HCT116 (cell line): Measurements from ENCODE around the gene SHROOM3.

ENCODE experiments used
- CBX3 ChIP-seq: IDR thresholded peaks from 2 replicates; pipeline ENCODE4 v1.6.1; 2012; ENCODE audit warnings: low read depth
- CTCF ChIP-seq, 3 experiments: fragments of 200-600 bp in 1 of 3; sonication (generic) in 1 of 3; IDR thresholded peaks in 2 of 3; conservative IDR thresholded peaks in 1 of 3; 2 replicates each; pipeline ENCODE4 v1.5.1; 2012 to 2017; ENCODE audit warnings: low read depth in 2 of 3, low read length in 2 of 3, antibody characterized with exemption in 1 of 3, borderline replicate concordance in 1 of 3, control low read depth in 1 of 3, mild to moderate bottlenecking in 1 of 3, mixed read lengths in 1 of 3, mixed run types in 1 of 3, moderate library complexity in 1 of 3; ENCODE audit not compliant: insufficient read depth in 1 of 3
- EGR1 ChIP-seq: IDR thresholded peaks from 2 replicates; pipeline ENCODE4 v1.6.1; 2012; ENCODE audit warnings: low read depth
- POLR2AphosphoS5 ChIP-seq: IDR thresholded peaks from 2 replicates; pipeline ENCODE4 v1.6.1; 2011; ENCODE audit warnings: mild to moderate bottlenecking, low read depth, low read length, moderate library complexity
- RAD21 ChIP-seq: IDR thresholded peaks from 2 replicates; pipeline ENCODE4 v1.6.1; 2012; ENCODE audit warnings: low read depth, mild to moderate bottlenecking
- REST ChIP-seq: IDR thresholded peaks from 2 replicates; pipeline ENCODE4 v1.6.1; 2012; ENCODE audit warnings: low read depth

DNA sequence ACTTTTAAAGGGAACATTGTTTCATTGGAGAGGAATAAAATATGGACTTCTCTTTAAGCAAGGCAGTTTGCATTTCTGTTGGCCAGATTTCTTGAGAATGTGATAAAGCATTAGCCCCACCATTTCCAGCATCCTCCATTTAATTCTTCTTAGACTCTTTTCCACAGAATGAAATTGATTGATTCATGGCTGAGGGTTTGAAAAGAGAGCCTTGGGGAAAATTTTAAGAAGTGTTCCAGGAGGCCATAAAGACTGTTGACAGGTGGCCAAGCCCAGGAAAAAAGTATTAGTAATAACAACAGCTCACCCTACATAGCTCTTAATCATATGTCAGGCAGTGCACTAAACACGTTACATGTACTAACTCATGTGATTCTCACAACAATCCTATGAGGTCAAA is 53.4 kb downstream of the SHROOM3 start:
- TF ChIP-seq CTCF (IDR thresholded peaks at IDR 0.05 in 2 of 3, conservative IDR thresholded peaks at IDR 0.05 in 1 of 3; ENCODE audit: borderline replicate concordance in 1 of 3, insufficient read depth in 1 of 3, low read depth in 2 of 3, low read length in 2 of 3) (no peak), RAD21 (no peak), CBX3 (no peak), REST (no peak), EGR1 (no peak), POLR2AphosphoS5 (no peak)
